Calu3 (cell line): ENCODE data around the gene POLR1D. TPM values are rescaled to one million over a fixed set of nuclear protein-coding genes. Genes with fewer than 3 reads are reported as not detected.

ENCODE experiments used
- BruUV-seq: library from RNA; stranded (reverse); fragments of 400-500 nt; replicated peaks from 2 replicates; lab custom pipeline; 2021; lab: Mats Ljungman, UMichigan
- CTCF ChIA-PET: fragments of 300-600 bp; sonication (Branson Sonifier 250); formaldehyde crosslinking; loops from one replicate; lab custom pipeline; 2022; ENCODE audit warnings: antibody characterized with exemption; lab: Charles Lee
- DNase-seq: peaks from one replicate; pipeline ENCODE4 v3.0.0; 2022
- H3K27ac Mint-ChIP-seq: one replicate; pipeline ENCODE4 v1.8.0; 2022; ENCODE audit warnings: mixed read lengths; ENCODE audit not compliant: unreplicated experiment
- H3K27me3 Mint-ChIP-seq: one replicate; pipeline ENCODE4 v1.8.0; 2022; ENCODE audit warnings: mixed read lengths; ENCODE audit not compliant: unreplicated experiment
- H3K36me3 Mint-ChIP-seq: one replicate; pipeline ENCODE4 v1.8.0; 2022; ENCODE audit warnings: mild to moderate bottlenecking, moderate library complexity, mixed read lengths; ENCODE audit not compliant: insufficient read depth, unreplicated experiment
- H3K4me1 Mint-ChIP-seq: one replicate; pipeline ENCODE4 v1.8.0; 2022; ENCODE audit warnings: mild to moderate bottlenecking, low read depth, mixed read lengths; ENCODE audit not compliant: unreplicated experiment
- H3K4me3 Mint-ChIP-seq: one replicate; pipeline ENCODE4 v1.8.0; 2022; ENCODE audit warnings: mild to moderate bottlenecking, low read depth, moderate library complexity, mixed read lengths; ENCODE audit not compliant: unreplicated experiment
- H3K9me3 Mint-ChIP-seq: one replicate; pipeline ENCODE4 v1.8.0; 2022; ENCODE audit warnings: low read depth, mixed read lengths; ENCODE audit not compliant: unreplicated experiment
- intact Hi-C: fragments of 100-400 bp; cut with micrococcal nuclease; formaldehyde crosslinking; loops from one replicate; pipeline ENCODE4 v1.10.0; 2022; ENCODE audit not compliant: unreplicated experiment
- total RNA-seq: library from RNA; stranded (reverse); gene quantifications from 2 replicates; pipeline ENCODE4 v1.2.3, GENCODE V29; 2022
- TF ChIP-seq, protein P1 (sequence below): fragments of 200-600 bp; IDR thresholded peaks from one replicate; pipeline ENCODE4 v1.8.0; 2022; ENCODE audit warnings: antibody characterized with exemption; ENCODE audit not compliant: unreplicated experiment

Gene POLR1D
- total RNA-seq, 1 experiment from 2014 or later, result 97.7 TPM

DNA sequence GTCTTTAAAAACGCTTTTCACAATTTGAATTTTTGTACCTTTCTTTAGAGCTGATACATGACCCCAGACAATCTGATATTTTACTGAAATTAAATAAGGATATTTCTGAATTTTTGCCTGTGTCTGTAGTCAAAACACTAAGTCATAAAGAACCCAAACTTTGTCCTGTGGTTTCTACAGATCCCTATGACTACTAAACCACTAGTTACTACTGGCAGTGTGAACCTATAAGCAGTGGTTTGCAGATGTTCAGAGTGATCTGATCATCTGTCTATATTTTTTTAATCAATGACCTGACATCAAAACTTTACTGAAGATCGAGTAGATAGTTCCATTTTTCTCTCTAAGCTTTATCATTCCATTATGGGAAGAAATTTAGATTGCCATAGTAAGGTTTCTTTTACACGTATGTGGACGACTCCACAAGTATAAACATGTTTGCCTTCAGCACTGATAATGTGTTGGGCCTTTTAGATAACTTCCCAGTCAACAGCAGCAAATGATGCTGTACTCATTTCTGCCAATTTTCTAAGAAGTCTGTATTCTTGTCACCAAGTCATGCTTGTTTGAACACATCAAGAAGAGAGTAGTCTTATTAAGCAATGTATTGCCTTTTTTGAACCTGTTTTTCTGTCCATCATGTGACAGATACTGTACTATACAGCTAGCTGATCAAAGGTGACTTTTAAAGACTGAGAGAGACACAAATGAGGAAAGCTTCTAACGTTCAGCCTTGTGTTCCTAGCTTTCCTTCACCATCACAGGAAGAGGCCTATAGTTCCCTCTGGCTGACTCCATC lies 21.8 kb downstream of the POLR1D start:
- H3K4me1 Mint-ChIP-seq, result peaks cover 16% of the 10 kb centered on the region
- no peak overlapping the region for H3K27ac Mint-ChIP-seq
- DNase-seq, result no peak
- intact Hi-C loops, result no loop called here
- H3K36me3 Mint-ChIP-seq, result no peaks in the 10 kb centered on the region
- H3K9me3 Mint-ChIP-seq, result no peaks in the 10 kb centered on the region
- H3K27me3 Mint-ChIP-seq, result no peaks in the 10 kb centered on the region
- TF ChIP-seq, protein P1, sequence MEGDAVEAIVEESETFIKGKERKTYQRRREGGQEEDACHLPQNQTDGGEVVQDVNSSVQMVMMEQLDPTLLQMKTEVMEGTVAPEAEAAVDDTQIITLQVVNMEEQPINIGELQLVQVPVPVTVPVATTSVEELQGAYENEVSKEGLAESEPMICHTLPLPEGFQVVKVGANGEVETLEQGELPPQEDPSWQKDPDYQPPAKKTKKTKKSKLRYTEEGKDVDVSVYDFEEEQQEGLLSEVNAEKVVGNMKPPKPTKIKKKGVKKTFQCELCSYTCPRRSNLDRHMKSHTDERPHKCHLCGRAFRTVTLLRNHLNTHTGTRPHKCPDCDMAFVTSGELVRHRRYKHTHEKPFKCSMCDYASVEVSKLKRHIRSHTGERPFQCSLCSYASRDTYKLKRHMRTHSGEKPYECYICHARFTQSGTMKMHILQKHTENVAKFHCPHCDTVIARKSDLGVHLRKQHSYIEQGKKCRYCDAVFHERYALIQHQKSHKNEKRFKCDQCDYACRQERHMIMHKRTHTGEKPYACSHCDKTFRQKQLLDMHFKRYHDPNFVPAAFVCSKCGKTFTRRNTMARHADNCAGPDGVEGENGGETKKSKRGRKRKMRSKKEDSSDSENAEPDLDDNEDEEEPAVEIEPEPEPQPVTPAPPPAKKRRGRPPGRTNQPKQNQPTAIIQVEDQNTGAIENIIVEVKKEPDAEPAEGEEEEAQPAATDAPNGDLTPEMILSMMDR, result no peak
- H3K4me3 Mint-ChIP-seq, result no peak overlapping the region
- BruUV-seq, result no TSS peak
- CTCF ChIA-PET, result interaction anchor here (0.6 to 1.1 kb wide), 2 partner anchors 87 to 106 kb away, joined by 3 read pairs; no protein-coding TSS in a partner anchor

DNA sequence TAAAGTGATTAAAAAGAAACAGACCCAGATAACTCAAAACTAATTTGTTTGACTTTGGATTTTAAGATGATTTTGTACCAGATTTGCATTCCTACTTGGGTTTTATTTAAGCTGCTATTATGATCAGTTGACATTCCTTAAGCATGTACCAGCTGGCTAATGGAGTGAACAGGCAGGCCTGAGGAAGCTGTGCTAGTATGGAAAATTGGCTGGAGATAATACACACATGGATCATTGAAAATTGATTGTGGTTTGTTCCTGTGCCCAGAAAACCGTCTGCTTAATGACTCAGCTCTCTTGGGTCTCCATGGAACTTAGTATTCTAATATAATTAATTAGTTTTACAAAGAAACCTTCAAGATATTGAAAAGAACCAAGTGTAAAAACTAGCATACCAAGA lies 22.6 kb downstream of the POLR1D start:
- BruUV-seq, result no TSS peak
- CTCF ChIA-PET, result interaction anchor here (1.1 kb wide), 1 partner anchor 88 kb away, joined by 3 read pairs; no protein-coding TSS in a partner anchor
- TF ChIP-seq, protein P1, result no peak
- H3K36me3 Mint-ChIP-seq, result no peaks in the 10 kb centered on the region
- H3K9me3 Mint-ChIP-seq, result no peaks in the 10 kb centered on the region
- no peak overlapping the region for H3K4me3 Mint-ChIP-seq
- no peaks in the 10 kb centered on the region for H3K27me3 Mint-ChIP-seq
- DNase-seq, result no peak
- intact Hi-C loops, result no loop called here
- no peak overlapping the region for H3K27ac Mint-ChIP-seq
- peaks cover 16% of the 10 kb centered on the region for H3K4me1 Mint-ChIP-seq

DNA sequence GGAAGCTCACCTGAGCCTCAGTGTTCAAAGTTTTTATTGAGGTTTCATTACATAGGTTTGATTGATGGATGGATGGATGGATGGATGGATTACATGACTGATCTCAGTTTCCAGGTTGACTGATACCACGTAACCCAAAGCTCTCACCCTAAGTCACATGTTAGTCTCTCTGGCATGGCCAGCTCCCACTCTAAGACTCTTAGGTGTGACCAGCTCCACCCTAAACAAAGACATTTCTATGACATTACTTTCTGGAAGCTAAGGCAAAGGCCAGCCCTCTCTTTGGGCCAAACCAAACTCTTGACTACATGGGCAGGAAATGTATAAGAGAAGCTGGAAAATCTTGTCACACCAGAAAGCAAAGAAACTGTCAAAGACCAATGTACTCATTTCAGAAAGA lies 28.6 kb downstream of the POLR1D start:
- Mint-ChIP-seq H3K4me1 (peaks cover 9% of the 10 kb centered on the region), H3K27ac (no peak overlapping the region), H3K4me3 (no peak overlapping the region), H3K9me3 (peaks cover 2% of the 10 kb centered on the region), H3K36me3 (no peaks in the 10 kb centered on the region), H3K27me3 (no peaks in the 10 kb centered on the region)
- TF ChIP-seq, protein P1, result no peak
- no TSS peak for BruUV-seq
- no peak for DNase-seq
- CTCF ChIA-PET, result no interaction called here
- intact Hi-C loops, result no loop called here

DNA sequence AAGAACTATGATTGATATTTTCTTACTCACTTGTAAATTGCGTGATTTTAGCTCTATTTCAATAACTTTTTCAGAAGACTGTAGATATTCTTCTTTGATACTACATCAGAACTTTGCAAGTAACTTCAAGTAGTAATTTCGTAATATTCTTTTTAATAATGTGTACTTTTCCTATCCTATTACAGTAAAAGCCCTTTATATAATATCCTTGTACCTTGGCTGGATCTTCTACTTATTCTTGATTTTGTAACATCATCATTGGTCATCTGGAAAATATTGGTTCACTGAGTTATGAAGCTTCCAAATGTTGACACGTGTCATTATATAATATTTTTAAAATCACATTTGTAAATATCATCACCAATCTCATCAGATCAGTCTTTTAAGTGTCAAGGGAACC lies 32.4 kb downstream of the POLR1D start:
- BruUV-seq, result no TSS peak
- intact Hi-C loops, result no loop called here
- Mint-ChIP-seq H3K27me3 (no peaks in the 10 kb centered on the region), H3K4me1 (peaks cover 19% of the 10 kb centered on the region), H3K36me3 (no peaks in the 10 kb centered on the region), H3K4me3 (no peak overlapping the region), H3K27ac (no peak overlapping the region), H3K9me3 (peaks cover 2% of the 10 kb centered on the region)
- no peak for DNase-seq
- TF ChIP-seq, protein P1, result no peak
- CTCF ChIA-PET, result no interaction called here
